H1 (cell line): ENCODE results near the gene MMS19. TPM values are rescaled to one million over a fixed set of nuclear protein-coding genes. Genes with fewer than 3 reads are reported as not detected.

ENCODE experiments used
- CTCF ChIA-PET: fragments of 300-600 bp; sonication (Branson Sonifier 250); formaldehyde crosslinking; loops from one replicate; lab custom pipeline; 2021; ENCODE audit not compliant: partially characterized antibody; lab: Charles Lee
- POLR2A ChIA-PET: fragments of 300-600 bp; sonication (Branson Sonifier 250); formaldehyde crosslinking; loops from one replicate; lab custom pipeline; 2021; ENCODE audit warnings: inconsistent platforms; ENCODE audit not compliant: partially characterized antibody; lab: Charles Lee
- DNase-seq, 2 experiments: peaks; one replicate each; pipeline versions ENCODE4 v3.0.0 to v3.0.0-alpha.2; 2010 to 2022; ENCODE audit warnings: low spot score in 2 of 2, low read depth in 1 of 2, mixed read lengths in 1 of 2
- FAIRE-seq: peaks from 2 replicates; lab custom pipeline; 2011; peaks lifted over from hg19 to GRCh38; lab: Jason Lieb, UNC
- H2AFZ ChIP-seq: 2 replicates; pipeline ENCODE4 v1.8.1; 2012; ENCODE audit warnings: low read length, inconsistent platforms
- H2AK5ac ChIP-seq: 2 replicates; pipeline ENCODE4 v1.6.1; 2013; ENCODE audit warnings: low read depth, low read length
- H2BK120ac ChIP-seq: replicated peaks from 2 replicates; pipeline ENCODE3; 2013; ENCODE audit warnings: low read depth, low read length, inconsistent platforms
- H2BK12ac ChIP-seq: 2 replicates; pipeline ENCODE4 v1.6.1; 2013; ENCODE audit warnings: low read depth, low read length
- H2BK15ac ChIP-seq: 2 replicates; pipeline ENCODE4 v1.6.1; 2013; ENCODE audit warnings: low read length
- H2BK20ac ChIP-seq: 2 replicates; pipeline ENCODE4 v1.6.1; 2013; ENCODE audit warnings: low read length
- H2BK5ac ChIP-seq: 2 replicates; pipeline ENCODE4 v1.6.1; 2013; ENCODE audit warnings: low read depth, low read length
- H3K14ac ChIP-seq: 2 replicates; pipeline ENCODE4 v1.6.1; 2013; ENCODE audit warnings: inconsistent platforms; ENCODE audit not compliant: insufficient read length
- H3K18ac ChIP-seq: 2 replicates; pipeline ENCODE4 v1.6.1; 2013; ENCODE audit warnings: low read length; ENCODE audit errors: extremely low read depth
- H3K23ac ChIP-seq: 2 replicates; pipeline ENCODE4 v1.6.1; 2013; ENCODE audit warnings: inconsistent platforms; ENCODE audit not compliant: insufficient read length
- H3K23me2 ChIP-seq: 2 replicates; pipeline ENCODE4 v1.6.1; 2013; ENCODE audit warnings: low read depth, low read length
- H3K27ac ChIP-seq: 2 replicates; pipeline ENCODE4 v1.6.1; 2011; ENCODE audit warnings: low read depth, low read length, inconsistent platforms
- H3K27me3 ChIP-seq, 4 experiments: replicated peaks in 1 of 4; 1 replicate in 1 of 4; 2 replicates in 3 of 4; pipeline versions ENCODE4 v1.6.1 to v1.8.1; 2011 to 2013; ENCODE audit warnings: low read length in 3 of 4, mild to moderate bottlenecking in 3 of 4, inconsistent platforms in 2 of 4, mixed read lengths in 2 of 4, moderate library complexity in 1 of 4; ENCODE audit not compliant: control insufficient read depth in 3 of 4, insufficient read depth in 3 of 4; ENCODE audit errors: extremely low read depth in 1 of 4
- H3K36me3 ChIP-seq, 4 experiments: 2 replicates each; pipeline versions ENCODE4 v1.6.1 to v1.8.1; 2011 to 2013; ENCODE audit warnings: mild to moderate bottlenecking in 4 of 4, low read length in 3 of 4, moderate library complexity in 2 of 4, control low read depth in 1 of 4, inconsistent platforms in 1 of 4; ENCODE audit not compliant: insufficient read depth in 4 of 4, control insufficient read depth in 2 of 4
- H3K4ac ChIP-seq: replicated peaks from 2 replicates; pipeline ENCODE3; 2013; ENCODE audit warnings: low read length, low read depth, mixed read lengths, inconsistent platforms; ENCODE audit not compliant: insufficient read length
- H3K4me1 ChIP-seq, 4 experiments: replicated peaks in 1 of 4; 1 replicate in 1 of 4; 2 replicates in 3 of 4; pipeline versions ENCODE4 v1.6.1 to v1.8.1; 2011 to 2013; ENCODE audit warnings: low read length in 3 of 4, inconsistent platforms in 2 of 4, mixed read lengths in 1 of 4; ENCODE audit not compliant: insufficient read depth in 4 of 4, control insufficient read depth in 3 of 4
- H3K4me2 ChIP-seq, 2 experiments: 2 replicates each; pipeline versions ENCODE4 v1.6.1 to v1.8.1; 2011 to 2013; ENCODE audit warnings: low read depth in 2 of 2, low read length in 2 of 2, control low read depth in 1 of 2, inconsistent platforms in 1 of 2, mild to moderate bottlenecking in 1 of 2; ENCODE audit not compliant: insufficient read depth in 1 of 2
- H3K4me3 ChIP-seq, 4 experiments: fragments of 200-600, 300-600 bp in 1 of 4; sonication (generic), shearing (Covaris generic), sonication (Bioruptor Twin) in 1 of 4; 2 replicates each; pipeline versions ENCODE4 v1.5.1 to v1.8.1; 2011 to 2016; ENCODE audit warnings: low read length in 4 of 4, low read depth in 3 of 4, control low read depth in 2 of 4, inconsistent platforms in 2 of 4, mild to moderate bottlenecking in 2 of 4, mixed read lengths in 1 of 4, moderate library complexity in 1 of 4; ENCODE audit not compliant: insufficient read depth in 2 of 4; ENCODE audit errors: extremely low read depth in 1 of 4
- H3K56ac ChIP-seq: replicated peaks from 2 replicates; pipeline ENCODE3; 2013; ENCODE audit warnings: low read depth, mild to moderate bottlenecking, mixed read lengths, low read length, inconsistent platforms; ENCODE audit not compliant: insufficient read length
- H3K79me1 ChIP-seq: 2 replicates; pipeline ENCODE4 v1.6.1; 2013; ENCODE audit warnings: low read depth, low read length, control low read depth
- H3K79me2 ChIP-seq, 2 experiments: 2 replicates each; pipeline versions ENCODE4 v1.6.1 to v1.8.1; 2012 to 2013; ENCODE audit warnings: low read length in 2 of 2, mild to moderate bottlenecking in 2 of 2, inconsistent platforms in 1 of 2; ENCODE audit not compliant: insufficient read depth in 2 of 2, control insufficient read depth in 1 of 2
- H3K9ac ChIP-seq, 4 experiments: replicated peaks in 1 of 4; 1 replicate in 1 of 4; 2 replicates in 3 of 4; pipeline versions ENCODE4 v1.6.1 to v1.8.1; 2011 to 2013; ENCODE audit warnings: low read depth in 3 of 4, low read length in 3 of 4, control low read depth in 2 of 4, mild to moderate bottlenecking in 2 of 4, moderate library complexity in 2 of 4, inconsistent platforms in 1 of 4; ENCODE audit errors: extremely low read depth in 1 of 4
- H3K9me3 ChIP-seq, 2 experiments: 2 replicates each; pipeline versions ENCODE4 v1.6.1 to v1.8.1; 2012 to 2013; ENCODE audit warnings: mild to moderate bottlenecking in 2 of 2, moderate library complexity in 2 of 2, control low read depth in 1 of 2, inconsistent platforms in 1 of 2, low read depth in 1 of 2, low read length in 1 of 2, mixed read lengths in 1 of 2; ENCODE audit not compliant: insufficient read depth in 2 of 2
- H4K20me1 ChIP-seq, 2 experiments: replicated peaks in 1 of 2; 2 replicates each; pipeline versions ENCODE3 to v1.8.1; 2011 to 2013; ENCODE audit warnings: inconsistent platforms in 2 of 2, low read length in 2 of 2, mild to moderate bottlenecking in 1 of 2; ENCODE audit not compliant: insufficient read depth in 2 of 2, control insufficient read depth in 1 of 2
- H4K5ac ChIP-seq: 2 replicates; pipeline ENCODE4 v1.6.1; 2013; ENCODE audit warnings: low read length, low read depth, mixed read lengths, inconsistent platforms; ENCODE audit not compliant: insufficient read length
- H4K8ac ChIP-seq: 2 replicates; pipeline ENCODE4 v1.8.0; 2013; ENCODE audit warnings: mild to moderate bottlenecking, moderate library complexity, low read length, inconsistent platforms; ENCODE audit not compliant: insufficient read depth; ENCODE audit errors: extremely low read depth
- H4K91ac ChIP-seq: replicated peaks from 2 replicates; pipeline ENCODE3; 2013; ENCODE audit warnings: low read length, mixed read lengths, inconsistent platforms; ENCODE audit not compliant: insufficient read length
- BRCA1 ChIP-seq: IDR thresholded peaks from 2 replicates; pipeline ENCODE4 v1.6.1; 2012; ENCODE audit warnings: low read depth, low read length, improper control_type of control experiment
- CBX8 ChIP-seq: fragments of 300-800, 300-1000 bp; sonication (generic); IDR thresholded peaks from 2 replicates; pipeline ENCODE4 v1.7.1; 2016; ENCODE audit warnings: low read depth, low read length, borderline replicate concordance
- CHD2 ChIP-seq: IDR thresholded peaks from 2 replicates; pipeline ENCODE4 v1.6.1; 2012; ENCODE audit warnings: low read length, improper control_type of control experiment
- HDAC6 ChIP-seq: IDR thresholded peaks from one replicate; pipeline ENCODE4 v1.7.1; 2012; ENCODE audit warnings: low read depth, mild to moderate bottlenecking, inconsistent platforms, low read length, moderate library complexity
- JUN ChIP-seq: IDR thresholded peaks from 2 replicates; pipeline ENCODE4 v1.6.1; 2011; ENCODE audit warnings: low read depth, mild to moderate bottlenecking, improper control_type of control experiment, low read length
- POLR2AphosphoS5 ChIP-seq: IDR thresholded peaks from 2 replicates; pipeline ENCODE4 v1.6.1; 2011; ENCODE audit warnings: low read depth, low read length
- POU5F1 ChIP-seq: IDR thresholded peaks from 2 replicates; pipeline ENCODE4 v1.6.1; 2011; ENCODE audit warnings: low read depth, mild to moderate bottlenecking, low read length, moderate library complexity
- RAD21 ChIP-seq, 2 experiments: IDR thresholded peaks in 1 of 2; conservative IDR thresholded peaks in 1 of 2; 2 replicates each; pipeline ENCODE4 v1.6.1; 2011; ENCODE audit warnings: low read depth in 2 of 2, low read length in 2 of 2, improper control_type of control experiment in 1 of 2, inconsistent platforms in 1 of 2, mild to moderate bottlenecking in 1 of 2, moderate library complexity in 1 of 2
- RNF2 ChIP-seq: fragments of 200-900, 300-1000 bp; sonication (generic); IDR thresholded peaks from 2 replicates; pipeline ENCODE4 v1.7.1; 2016; ENCODE audit warnings: borderline replicate concordance, low read depth, mild to moderate bottlenecking, antibody characterized with exemption, low read length; ENCODE audit not compliant: poor library complexity, severe bottlenecking; ENCODE audit errors: missing control alignments
- SIN3A ChIP-seq, 2 experiments: IDR thresholded peaks in 1 of 2; conservative IDR thresholded peaks in 1 of 2; 2 replicates each; pipeline ENCODE4 v1.6.1; 2011 to 2012; ENCODE audit warnings: low read length in 2 of 2, improper control_type of control experiment in 1 of 2, low read depth in 1 of 2, mild to moderate bottlenecking in 1 of 2
- SRF ChIP-seq: IDR thresholded peaks from 2 replicates; pipeline ENCODE4 v1.6.1; 2011; ENCODE audit warnings: mild to moderate bottlenecking, low read depth, low read length, moderate library complexity
- TBP ChIP-seq: IDR thresholded peaks from 2 replicates; pipeline ENCODE4 v1.6.1; 2011; ENCODE audit warnings: low read depth, low read length, improper control_type of control experiment
- WGBS, 2 experiments: shearing (Covaris generic) in 1 of 2; methylation state at CpG; one replicate each; pipeline versions ENCODE4 v1.1.6 to v1.1.7; 2013 to 2015; ENCODE audit warnings: low lambda C conversion rate in 2 of 2, mixed read lengths in 2 of 2, inconsistent platforms in 1 of 2, low coverage in 1 of 2, missing lambda C conversion rate in 1 of 2; ENCODE audit not compliant: insufficient replicate concordance in 2 of 2, insufficient coverage in 1 of 2, insufficient read length in 1 of 2; ENCODE audit errors: extremely low coverage in 1 of 2, missing lambda C conversion rate in 1 of 2; 5-methylcytosine and 5-hydroxymethylcytosine counted together
- polyA plus RNA-seq, 7 experiments: library from polyadenylated mRNA; depleted of rRNA in 3 of 7; stranded (reverse) in 5 of 7; unstranded in 2 of 7; fragments of >200 nt in 5 of 7; fragments of 200-250 nt in 2 of 7; gene quantifications; 1 replicate in 5 of 7; 2 replicates in 1 of 7; 4 replicates in 1 of 7; pipeline versions ENCODE4 v1.2.1 to v1.2.3, GENCODE V29; 2011 to 2013; ENCODE audit warnings: missing spikeins in 2 of 7, mixed read lengths in 2 of 7
- total RNA-seq: library from RNA; stranded (reverse); fragmentation: NEBNext Ultra II Directional; extraction: Animal tissue kit (Norgen Biotek cat#: 25700); gene quantifications from 2 replicates; pipeline ENCODE4 v1.2.1, GENCODE V29; 2021

The MMS19 gene
- total and polyA plus RNA-seq, 2 of the 8 experiments (the other 6 are each of a cell fraction or from before 2014, with no cell fraction given), result 130 to 221 TPM

- FAIRE-seq (no peak), DNase-seq (no peak)
- Histone ChIP-seq H3K14ac (no peak overlapping the region), H3K56ac (no peak overlapping the region), H2AFZ (no peak overlapping the region), H3K23ac (no peak overlapping the region), H2BK12ac (no peak overlapping the region), H3K23me2 (no peaks in the 10 kb centered on the region), H2BK5ac (no peak overlapping the region), H4K91ac (no peak overlapping the region), H3K79me2 (peaks cover 3 to 64% of the 10 kb centered on the region in 2 experiments; a peak in 3 of 4 replicates), H2BK120ac (no peak overlapping the region), H3K9ac (no peak overlapping the region), H4K20me1 (peaks cover 5 to 8% of the 10 kb centered on the region in 2 experiments), H3K4me2 (no peak overlapping the region), H2BK20ac (no peak overlapping the region), H3K27me3 (no peaks in the 10 kb centered on the region), H3K4me3 (no peak overlapping the region), H3K36me3 (peaks cover 0 to 11% (median 2%) of the 10 kb centered on the region in 4 experiments; a peak in 2 of 8 replicates), H3K18ac (no peak overlapping the region), H3K9me3 (no peaks in the 10 kb centered on the region), H4K8ac (no peak overlapping the region), H3K4ac (no peak overlapping the region), H3K79me1 (peaks cover 8% of the 10 kb centered on the region), H3K27ac (no peak overlapping the region), H2AK5ac (no peak overlapping the region), H3K4me1 (peaks cover 0 to 8% (median 2%) of the 10 kb centered on the region in 4 experiments; a peak in 3 of 7 replicates), H2BK15ac (no peak overlapping the region), H4K5ac (no peak overlapping the region)
- ChIA-PET POLR2A (interaction anchor here (1.1 to 1.5 kb wide), 2 partner anchors 13 kb away, joined by 4 to 7 read pairs; partner anchors contain the start of gene UBTD1), CTCF (interaction anchor here (1.0 kb wide), 1 partner anchor 22 kb away, joined by 4 read pairs; no protein-coding TSS in a partner anchor)
- 94% methylated on average over 4 of the region's 4 CpGs; no CpG with 5 or more reads in 1 of the 2 experiments for WGBS, 2 experiments
- no peak for TF ChIP-seq RAD21 (IDR thresholded peaks at IDR 0.05 in 1 of 2, conservative IDR thresholded peaks at IDR 0.05 in 1 of 2; ENCODE audit: low read depth in 2 of 2, low read length in 2 of 2)
- no peak for TF ChIP-seq TBP
- TF ChIP-seq CBX8, result no peak
- no peak for TF ChIP-seq RNF2
- TF ChIP-seq BRCA1, result no peak
- TF ChIP-seq SIN3A (conservative IDR thresholded peaks at IDR 0.05 in 1 of 2, IDR thresholded peaks at IDR 0.05 in 1 of 2; ENCODE audit: low read depth in 1 of 2, low read length in 2 of 2), result no peak
- no peak for TF ChIP-seq POU5F1
- TF ChIP-seq POLR2AphosphoS5, result no peak
- no peak for TF ChIP-seq JUN
- TF ChIP-seq HDAC6, result no peak
- TF ChIP-seq SRF, result no peak
- TF ChIP-seq CHD2, result no peak
Measured at GRCh38 chr10:97485647-97486281, 12.5 kb downstream of the MMS19 start.
